GM15510 (cell line): Measurements from ENCODE around the gene TIMM22.

Experiments
- POLR2A ChIP-seq: IDR thresholded peaks from 3 replicates; pipeline ENCODE4 v1.6.1; 2011; ENCODE audit warnings: borderline replicate concordance; ENCODE audit not compliant: insufficient read length; ENCODE audit errors: extremely low read depth

TIMM22 gene

DNA sequence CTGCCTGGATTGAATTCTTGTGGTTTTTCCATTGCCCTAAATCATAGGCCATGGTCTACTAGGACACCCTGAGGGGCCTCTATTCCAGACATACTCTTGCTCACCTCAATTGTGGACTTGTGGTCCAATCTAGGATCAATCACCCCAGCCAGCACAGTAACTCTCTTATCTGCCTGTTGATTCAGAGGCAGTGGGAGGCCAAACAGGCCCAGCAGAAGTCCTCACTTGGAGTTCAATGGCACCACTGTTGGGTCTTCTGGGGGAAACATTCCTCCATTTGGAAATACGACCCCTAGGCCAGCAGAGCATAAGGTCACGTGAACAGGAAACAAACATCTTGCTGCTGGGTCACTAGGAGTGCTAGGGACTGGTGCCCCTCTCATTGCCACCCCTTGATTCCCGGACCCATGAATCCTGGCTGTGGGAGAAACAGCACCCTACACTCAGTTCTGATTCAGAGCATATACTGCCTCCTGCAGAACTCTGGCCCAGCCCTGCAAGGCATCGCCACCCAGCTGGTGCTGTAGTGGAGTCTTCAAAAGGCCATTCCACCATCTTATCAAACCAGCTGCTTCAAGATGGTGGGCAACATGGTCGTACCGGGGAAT lies 10.5 kb upstream of the TIMM22 start:
- TF ChIP-seq POLR2A, result no peak

DNA sequence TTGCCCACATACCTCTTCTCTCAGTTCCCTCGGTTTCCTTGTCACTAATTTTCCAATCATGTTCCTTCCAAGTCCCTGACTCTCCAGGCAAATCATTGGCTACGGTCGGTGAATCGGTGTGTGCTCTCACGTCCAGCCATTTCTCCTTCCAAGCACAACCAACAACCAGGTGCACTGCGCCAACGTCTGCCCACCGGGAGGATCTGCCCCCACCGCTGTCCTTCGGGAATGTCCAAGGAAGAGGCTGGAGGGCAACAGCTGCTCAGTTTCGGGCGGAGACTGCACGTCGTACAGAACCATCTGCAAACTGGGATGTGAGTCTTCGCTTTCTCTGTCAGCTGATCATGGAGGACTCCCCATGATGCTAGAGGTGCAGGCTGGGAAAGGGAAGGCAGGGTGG lies 9.0 kb upstream of the TIMM22 start:
- TF ChIP-seq POLR2A, result no peak

DNA sequence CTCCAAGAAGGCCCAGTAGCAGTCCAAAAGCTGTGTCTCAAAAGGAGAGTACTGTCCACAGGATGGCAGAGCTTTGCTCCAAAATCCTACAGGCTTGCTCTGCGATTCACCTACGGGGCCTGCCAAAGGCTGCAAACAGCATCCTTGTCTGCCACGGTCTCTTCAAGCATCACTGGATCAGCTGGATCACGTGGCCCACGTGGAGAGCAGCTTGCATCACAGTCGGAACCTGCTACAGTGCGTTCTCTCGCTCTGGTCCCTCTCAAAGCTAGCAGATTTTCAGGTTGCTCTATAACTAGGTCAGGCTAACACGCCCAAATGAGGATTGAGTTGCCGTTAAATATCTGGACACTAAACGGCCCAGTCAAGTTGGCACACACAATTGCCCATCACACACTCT lies 8.4 kb upstream of the TIMM22 start:
- TF ChIP-seq POLR2A, result no peak

DNA sequence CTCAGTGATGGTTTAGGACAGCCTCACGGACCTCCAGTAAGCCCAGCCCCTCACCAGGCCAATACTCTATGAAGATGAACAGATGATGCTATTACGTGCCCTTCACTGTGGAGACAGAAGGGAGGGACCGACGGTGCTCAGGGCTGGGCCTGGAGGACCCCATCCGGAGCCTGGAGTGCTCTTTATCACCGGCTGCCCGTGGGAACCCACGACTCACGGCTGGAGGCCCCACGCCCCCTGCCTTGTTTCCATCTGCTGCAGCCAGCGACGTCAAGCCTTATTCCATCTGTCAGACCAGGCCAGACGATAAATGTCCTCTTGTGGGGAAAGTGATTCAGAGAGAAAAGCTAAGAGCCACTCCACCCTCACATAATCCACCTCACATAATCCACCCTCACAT lies 4.0 kb upstream of the TIMM22 start:
- TF ChIP-seq POLR2A, result no peak

DNA sequence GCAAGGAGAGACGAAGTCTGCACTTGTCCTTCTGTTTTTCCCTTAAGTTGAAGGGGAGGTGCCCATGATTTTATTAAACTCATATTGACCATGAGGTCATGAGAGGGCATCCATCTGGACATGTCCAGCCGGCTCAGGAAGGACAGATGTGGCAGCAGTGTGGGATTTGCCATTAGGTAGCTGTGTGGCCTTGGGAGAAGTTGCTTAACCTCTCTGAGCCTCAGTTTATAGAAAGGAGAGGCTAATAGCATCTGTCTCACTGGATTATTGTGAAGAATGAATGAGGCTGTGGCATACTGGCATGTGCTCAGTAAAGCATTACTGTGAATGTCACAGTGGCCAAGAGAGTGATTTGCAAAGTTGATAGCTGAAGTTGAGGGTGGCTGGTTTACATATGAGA lies 1.2 kb downstream of the TIMM22 start:
- no peak for TF ChIP-seq POLR2A

DNA sequence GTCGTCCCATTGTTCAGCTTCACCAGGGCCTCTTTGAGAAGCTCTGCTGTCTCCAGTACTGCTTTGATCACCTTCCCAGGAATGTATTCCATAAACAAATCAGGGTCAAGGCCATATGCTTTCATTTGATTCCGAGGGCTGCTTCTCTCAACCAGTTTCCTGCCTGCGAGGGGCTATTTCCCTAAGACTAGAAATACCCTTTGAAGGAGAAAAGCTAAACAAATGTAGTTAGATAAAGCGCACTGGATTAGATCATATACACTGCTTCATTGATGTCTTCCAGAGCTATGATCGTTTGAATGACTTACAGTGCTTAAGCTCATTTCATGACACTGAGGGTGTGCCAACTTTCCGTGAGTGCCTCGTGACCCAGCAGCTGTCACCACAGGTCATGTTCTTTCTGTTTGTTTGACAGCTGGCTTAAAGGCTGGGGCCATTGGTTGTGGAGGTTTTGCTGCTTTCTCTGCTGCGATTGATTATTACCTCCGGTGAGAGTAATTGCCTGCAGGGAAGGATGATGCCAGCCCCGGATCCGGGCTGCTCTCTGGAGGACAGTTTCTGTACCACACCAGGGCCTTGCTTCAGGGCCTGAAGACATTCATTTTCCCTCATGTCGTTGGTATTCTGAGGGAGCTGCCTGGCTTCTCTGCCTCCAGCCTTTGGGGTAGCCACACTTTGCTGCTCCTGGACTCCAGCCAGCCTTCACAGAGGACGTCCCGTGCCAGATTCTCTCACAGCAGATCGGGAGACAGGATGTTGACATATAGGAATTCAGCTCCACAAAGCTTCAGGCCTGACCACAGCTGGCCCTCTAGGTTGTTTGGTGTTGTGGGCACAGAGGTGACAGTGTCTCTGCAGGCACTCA lies 3.9 kb downstream of the TIMM22 start:
- no peak for TF ChIP-seq POLR2A

DNA sequence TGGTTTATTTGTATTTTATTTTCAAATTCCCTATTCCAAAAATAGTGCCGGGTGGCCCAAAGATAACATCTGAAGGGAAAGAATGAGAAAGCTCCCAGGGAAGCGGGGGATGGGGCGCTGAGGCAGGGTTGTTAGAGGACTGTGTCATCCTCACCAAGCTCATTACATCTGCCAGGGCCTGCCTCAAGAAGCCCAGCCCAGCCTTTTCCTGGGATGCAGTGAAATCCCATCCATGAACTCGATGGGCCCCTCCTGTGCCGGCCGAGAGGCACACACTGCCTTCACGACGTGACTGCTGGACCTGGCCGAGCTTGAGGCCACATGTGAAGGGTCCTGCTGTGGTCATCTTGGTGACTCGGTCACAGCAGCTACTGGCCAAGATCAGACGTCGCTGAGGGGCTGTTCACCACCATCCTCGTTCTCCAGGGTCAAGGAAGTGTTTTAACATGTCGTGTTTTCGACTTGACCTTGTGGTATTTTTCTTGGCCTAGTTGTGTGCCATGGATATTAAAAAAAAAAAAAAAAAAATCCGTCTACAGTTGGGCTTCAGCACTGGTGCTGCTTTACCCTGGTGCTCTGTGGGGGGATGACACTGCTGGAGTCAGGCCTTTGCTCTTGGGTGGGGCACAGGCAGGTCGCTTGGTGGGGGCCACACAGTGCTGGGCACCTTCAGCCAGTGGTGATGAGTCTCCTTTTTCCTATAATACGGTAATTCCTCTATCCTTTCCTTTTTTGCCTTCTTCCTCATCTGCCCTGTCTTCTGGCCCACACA lies 4.9 kb downstream of the TIMM22 start:
- TF ChIP-seq POLR2A, result no peak

DNA sequence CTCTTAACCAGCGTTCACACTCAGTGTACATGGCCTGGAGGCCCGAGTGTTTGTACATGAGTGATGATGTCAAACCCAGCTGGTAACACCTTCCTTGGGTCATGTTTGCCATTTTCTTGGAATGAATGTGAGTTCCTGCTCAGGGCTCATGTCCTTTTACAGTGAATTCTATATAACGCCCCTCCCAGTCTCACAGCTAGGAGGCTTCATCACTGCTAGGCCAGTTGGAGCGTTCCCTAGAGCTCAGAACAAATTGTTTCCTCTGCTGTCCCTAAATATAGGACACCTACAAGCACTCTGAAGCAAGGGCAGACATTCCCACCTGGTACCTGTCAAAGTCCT lies 5.5 kb downstream of the TIMM22 start:
- no peak for TF ChIP-seq POLR2A

DNA sequence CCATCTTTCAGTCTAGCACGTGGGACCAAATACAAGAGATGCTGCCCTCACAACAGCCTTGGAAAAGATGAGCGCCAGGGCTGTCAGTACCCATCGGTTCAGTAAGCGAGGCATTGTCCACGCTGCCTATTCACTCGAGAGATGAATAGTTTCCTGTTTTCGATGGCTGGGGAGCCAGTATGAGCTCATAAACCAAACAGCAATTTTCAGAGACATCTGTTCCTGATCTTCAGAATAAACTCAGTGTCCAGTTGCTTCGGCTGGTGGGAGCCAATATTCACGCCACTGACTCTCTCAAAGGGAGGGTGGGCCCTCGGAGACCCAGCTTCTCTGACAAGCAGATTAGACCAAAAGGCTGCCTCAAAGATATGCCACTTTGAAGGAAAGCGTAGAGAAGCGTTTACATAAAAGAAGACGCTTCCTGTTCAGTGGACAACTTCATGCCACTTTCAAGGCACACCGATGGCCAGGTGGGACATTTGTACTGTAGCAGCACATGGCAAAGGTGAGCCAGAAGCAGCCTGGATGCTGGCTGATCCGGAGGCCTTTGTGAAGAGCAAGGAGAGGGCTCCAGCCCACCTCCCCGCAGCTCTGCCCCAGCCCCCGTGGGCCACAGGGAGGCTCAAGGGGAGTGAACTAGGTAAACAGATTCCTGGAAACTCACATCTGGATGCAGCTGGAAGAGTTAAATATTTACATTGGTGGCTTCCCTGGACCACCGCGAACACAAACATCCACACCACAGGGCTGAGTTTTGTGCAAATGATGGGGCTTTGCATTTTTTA lies 6.0 kb downstream of the TIMM22 start:
- no peak for TF ChIP-seq POLR2A

DNA sequence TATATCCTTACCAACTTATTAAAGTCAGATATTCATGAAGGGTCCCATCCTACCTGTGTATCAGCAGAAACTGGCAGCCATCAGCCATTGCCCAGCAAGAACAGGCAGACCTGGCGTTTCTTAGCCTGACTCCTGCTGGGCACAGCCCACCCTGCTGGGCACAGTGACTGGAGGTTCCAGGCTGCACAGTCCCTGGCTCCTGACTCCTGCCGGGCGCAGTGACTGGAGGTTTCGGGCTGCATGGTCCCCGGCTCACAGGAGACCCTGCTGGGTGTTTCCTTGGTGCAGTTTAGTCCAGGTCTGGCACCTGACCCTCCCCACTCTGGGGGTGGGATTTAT lies 6.7 kb downstream of the TIMM22 start:
- TF ChIP-seq POLR2A, result no peak

DNA sequence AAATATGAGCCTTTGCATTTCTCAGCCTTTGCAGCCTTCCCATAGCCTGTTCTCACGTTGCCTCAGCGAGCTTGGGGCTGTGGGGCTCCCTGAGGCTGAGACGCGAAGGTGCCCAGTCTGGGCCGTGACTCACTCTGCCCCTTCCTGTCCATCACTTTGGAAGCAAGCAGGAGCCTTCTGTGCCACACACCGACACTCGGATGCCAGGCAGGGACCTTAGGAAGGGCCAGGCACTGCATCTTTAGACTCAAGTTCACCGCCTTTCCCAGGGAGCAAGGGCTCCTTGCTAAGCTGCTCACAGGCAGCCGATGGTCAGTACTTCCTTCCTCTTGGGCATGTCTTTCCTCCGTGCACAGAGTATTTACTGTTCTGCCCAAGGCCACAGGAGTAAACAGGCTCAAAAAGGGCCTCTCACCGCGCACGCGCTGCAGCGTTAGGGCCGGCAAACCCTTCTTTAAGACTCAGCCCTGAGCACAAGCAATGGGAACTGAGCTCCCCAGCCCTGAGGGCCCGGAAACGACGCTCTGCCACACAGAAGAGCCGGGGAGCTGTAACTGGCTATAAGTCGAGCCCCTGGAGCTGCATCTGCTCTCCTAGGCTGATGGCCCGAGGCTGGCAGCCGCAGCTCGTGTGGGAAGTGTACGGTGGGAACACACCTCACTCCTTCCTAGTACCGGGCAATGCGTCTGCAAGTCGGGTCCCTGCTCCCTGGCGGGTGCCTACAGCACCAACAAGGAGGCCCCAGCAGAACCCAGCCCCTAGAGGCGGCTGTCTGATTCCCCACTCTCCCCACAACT lies 7.2 kb downstream of the TIMM22 start:
- TF ChIP-seq POLR2A, result no peak

DNA sequence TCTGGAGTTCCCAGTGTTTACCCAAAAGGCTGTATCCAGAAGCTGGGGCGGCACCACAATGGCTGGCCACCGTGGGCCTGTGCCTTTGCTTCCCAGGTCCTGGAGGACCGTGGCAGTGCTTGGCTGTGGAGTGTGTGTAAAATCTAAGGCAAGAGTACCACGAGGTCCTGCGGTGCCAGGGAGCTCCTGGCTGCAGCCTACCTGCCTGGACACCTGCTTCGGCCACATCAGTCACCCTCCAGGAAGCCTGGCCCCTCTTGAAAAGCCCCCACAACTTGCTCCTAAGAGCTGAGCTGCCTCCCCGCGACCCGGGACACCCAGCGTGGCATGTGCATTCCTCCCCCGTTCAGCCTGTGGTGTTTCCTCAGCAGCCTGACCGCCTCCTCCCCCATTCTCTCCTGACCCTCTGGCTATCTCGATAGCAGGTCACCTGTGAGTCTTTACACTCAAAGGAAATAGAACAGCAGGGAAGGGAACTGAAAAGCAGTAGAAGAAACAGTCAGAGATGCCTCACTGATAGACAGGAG lies 7.9 kb downstream of the TIMM22 start:
- no peak for TF ChIP-seq POLR2A

DNA sequence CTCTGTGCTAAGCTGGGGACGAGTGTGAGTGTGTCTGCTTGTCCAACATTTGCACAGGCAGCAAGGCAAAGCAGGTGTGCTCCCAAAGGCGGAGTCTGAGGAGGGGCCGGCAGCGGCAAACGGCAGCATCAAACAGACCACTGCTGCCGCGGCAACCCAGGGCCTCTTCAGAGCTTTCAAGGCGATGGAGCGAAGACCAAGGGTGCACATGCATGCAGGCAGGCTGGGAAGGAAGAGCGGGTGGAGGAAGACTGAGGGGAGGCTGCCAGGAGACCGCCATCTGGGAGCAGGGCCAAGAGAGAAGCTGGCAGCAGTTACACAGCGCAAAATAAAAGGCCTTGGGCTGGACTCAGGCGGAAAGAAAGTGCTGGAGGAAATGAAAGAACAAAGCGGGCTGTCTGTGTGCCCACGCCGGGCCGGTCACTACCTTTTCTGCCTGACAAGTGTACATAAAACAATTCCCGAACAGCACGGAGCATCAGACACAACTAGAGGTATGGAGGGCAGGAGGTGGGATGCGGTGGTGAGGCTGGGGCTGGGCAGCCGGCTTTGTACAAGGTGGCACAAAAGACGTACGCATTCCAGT lies 8.5 kb downstream of the TIMM22 start:
- no peak for TF ChIP-seq POLR2A

DNA sequence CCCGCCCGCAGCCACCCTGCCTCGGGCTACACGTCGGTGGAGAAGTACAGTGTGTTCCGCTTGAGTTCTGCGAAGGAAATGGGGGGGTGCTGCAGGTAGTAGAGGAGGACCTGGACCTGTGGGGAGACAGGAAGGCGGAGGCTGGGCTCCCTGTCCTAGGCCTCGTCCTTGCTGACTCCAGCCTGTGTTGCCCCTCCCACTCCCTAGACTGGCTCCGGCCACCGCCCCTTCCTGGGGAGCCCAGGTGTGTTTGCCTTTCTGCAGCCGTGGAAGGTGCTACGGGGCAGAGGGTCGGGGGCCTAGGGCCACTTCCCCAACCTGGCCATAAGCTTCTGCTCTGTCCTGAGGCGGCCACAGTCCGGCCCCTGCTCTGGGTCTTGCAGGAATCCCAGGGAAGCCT lies 9.1 kb downstream of the TIMM22 start:
- no peak for TF ChIP-seq POLR2A
